Activated CD4-positive, alpha-beta T cell treated with anti-CD3 and anti-CD28 coated beads, Interleukin-2, amount 50 U/mL, for 16 hours (primary cell): Measurements from ENCODE around the gene LTBP1.
A peak's percentile ranks its signal among the peaks of the same experiment; 100 is the strongest.
"Not testable (repeated sequence)": the region's sequence is repeated elsewhere in the genome, so short reads cannot be mapped to it uniquely, and the experiment has no call there.

Experiments
- DNase-seq: peaks from one replicate; pipeline ENCODE4 v3.0.0-alpha.2; 2020

LTBP1 gene

DNA sequence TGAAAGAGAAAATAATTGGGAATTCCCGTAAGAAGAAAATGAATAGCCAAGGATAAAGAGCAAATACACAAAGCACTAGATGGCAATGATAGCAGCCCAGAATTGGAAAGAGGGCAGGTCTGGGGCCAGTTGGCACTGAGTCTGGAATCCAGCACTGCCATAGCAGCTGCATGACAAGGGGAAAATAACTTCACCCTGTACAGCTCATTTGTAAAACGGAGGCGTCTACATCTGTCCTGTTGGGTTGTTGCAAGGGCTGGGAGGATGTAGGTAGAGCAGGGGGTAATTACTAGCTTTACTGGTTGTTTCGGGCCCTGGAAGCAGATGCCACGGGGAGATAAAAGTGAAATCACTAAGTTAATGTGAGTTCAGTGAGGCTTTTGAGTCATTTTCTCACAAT is 419.7 kb downstream of the LTBP1 start:
- no peak for DNase-seq

DNA sequence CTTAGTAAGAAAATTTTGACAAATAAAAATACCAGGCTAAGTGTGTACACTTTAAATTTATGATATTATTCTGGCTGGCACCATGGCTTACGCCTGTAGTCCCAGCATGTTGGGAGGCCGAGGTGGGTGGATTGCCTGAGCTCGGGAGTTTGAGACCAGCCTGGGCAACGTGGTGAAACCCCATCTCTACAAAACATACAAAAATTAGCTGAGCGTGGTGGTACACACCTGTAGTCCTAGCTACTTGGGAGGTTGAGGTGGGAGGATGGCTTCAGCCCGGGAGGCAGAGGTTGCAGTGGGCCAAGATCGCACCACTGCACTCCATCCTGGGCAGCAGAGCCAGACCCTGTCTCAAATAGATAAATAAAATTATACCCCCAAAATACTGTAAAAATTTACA is 421.8 kb downstream of the LTBP1 start:
- not testable (repeated sequence) for DNase-seq

DNA sequence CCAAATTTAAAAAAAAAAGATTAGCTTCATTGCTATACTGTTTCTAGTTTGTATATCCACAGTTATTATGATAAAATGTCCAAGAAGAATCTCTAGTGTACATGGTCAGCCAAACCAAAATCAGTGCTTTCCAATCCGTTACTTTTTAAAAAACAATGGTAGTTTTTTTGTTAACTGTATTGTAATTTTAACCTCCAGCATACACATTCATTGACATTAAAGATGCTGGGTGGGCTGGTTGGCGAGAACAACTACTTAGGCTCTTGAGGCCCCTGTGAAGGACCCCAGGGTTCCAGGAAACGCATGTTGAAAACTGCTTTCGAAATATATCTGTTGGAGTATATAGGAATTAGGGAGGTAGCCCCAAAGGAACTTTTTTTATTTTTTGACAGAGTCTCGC is 422.4 kb downstream of the LTBP1 start:
- DNase-seq: no peak

DNA sequence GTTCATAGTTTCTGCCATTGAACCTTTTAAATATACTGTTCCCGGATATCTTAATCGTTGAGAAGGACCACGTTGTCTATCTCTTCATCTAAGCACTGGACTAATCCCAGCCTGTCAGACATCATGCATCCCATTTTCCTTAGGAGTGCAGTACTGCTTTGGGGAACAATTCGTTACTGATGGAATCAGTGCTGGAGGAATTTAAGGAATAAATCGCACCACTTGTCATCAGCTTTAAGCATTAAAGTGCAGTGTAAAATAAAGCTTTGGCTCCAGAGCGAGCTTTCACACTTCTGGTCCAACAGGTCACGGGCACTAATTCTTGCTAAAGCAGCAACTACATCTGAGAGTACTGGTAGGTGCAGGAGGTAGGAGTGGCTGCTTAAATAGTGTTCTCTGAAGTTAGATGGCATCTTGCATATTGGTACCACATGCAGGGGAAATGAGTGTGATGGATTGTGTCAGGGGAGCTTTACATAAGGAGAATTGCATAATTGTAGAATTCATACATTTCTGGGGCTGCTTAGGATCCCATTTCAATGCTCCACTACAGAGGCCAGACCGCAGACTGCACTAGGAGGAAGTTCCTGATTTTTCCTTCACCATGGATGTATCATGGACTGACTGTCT is 424.0 kb downstream of the LTBP1 start:
- DNase-seq: no peak

DNA sequence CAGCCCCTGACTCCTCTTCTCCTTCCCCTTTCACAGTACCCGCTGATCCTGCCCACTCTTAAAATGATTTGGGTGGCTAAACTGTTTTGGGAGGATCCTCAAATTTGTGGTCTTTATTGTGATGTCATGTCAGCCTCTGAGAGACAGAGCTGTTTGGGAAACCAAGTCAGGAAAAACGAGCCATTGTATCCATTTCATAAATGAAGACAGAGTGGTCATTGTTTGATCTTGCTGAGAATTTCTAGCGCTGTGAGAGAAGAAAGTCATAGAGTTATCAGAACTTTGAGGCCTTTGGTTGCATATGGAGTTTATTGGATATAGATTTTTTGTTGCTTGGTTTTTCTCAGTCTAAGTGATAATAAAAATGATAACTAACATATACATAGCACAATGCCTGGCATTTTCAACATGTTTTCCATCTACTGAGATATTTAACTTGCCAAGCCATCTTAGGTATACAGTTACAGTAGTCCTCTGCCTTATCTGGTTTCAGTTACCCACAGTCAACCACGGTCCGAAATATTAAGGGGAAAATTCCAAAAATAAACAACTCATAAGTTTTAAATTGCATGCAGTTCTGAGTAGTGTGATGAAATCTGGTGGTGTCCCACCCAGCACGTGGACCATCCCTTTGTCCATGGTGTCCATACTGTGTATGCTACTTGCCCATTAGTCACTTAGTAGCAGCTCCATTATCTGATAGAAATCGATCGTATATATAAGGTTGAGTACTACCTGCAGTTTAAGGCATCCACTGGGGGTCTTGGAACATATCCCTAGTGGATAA is 424.7 kb downstream of the LTBP1 start:
- no peak for DNase-seq

DNA sequence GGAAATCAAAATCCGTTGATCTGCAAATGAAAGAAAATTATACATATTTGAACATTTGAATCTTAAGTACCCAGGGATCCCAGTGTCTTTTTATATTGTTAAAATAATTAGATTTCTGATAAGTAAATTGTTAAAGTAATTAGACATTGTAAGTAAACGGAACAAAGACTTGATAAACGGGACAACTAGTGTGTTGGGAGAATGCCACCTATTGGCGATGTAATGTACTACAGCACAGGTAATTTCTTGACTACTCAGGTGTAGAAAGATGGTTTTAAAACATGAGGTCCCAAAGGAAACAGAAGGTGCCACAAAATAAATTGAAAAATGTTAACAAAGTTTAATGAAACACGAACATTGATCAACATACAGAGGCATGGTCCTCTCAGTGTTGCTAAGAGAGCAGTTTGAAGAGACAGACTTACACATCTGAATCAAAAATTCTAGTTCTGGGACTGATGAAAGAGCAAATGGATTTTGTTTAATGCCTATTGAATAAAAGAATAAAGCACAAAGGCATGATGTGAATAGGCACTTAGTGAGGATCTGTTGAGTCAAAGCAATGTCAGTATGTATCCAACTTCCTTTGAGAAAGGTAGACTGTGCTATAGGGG is 426.3 kb downstream of the LTBP1 start:
- peak; percentile 60 for DNase-seq

DNA sequence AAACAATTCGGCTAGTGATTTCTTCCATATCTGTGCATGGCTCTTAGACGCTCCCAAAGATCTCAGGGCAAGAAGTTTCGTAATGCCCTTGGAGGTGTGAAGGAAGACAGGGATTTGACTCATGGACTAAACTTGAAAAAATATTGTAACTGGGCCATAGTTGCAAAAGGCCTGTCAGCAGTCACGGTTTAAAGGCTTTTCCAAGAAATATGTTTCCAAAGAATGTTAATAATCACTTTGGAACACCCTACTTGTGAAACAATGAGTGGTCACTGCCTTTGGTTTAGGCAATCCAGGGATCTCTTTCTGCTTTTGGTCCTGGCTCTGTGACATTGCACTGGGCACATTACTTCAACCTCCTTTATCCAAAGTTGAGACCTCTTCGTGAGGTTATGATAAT is 427.2 kb downstream of the LTBP1 start:
- DNase-seq: no peak

DNA sequence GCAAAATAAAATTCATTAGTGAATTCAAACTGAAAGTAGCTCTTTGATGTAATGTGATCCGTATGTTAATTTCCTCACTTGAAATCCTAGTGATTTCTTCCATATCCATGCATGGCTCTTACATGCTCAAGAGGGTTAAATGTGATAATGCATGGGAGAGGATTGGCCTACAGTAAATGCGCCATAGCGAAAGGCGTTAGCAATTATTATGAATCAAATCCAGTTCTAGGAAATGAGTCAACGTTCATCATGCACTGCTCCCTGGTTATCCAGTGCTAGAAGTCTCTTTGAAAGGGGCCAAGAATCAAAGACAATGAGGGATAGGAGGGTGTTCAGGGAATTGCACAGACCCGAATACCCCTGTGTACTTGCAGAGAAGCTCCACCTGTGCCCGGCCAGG is 428.3 kb downstream of the LTBP1 start:
- DNase-seq: no peak

DNA sequence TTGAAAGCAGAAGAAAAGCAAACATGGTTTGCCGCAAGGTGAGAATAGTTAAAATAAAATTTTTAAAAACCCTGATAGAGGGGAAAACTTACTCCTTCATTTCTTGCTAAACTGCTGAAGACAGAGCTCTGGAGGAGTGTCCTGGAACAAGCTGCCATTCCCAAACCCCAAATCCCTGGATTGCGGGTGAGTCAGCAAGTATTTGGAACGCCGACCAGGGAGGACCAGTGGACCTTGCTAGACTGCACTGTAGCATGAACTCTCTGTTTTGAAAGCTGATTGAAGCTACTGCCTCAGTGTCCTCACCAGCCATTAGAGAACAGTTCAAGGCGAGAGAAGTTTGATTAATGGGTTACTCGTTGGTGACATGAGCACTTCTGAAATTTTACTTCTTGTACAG is 430.3 kb downstream of the LTBP1 start:
- DNase-seq: no peak

DNA sequence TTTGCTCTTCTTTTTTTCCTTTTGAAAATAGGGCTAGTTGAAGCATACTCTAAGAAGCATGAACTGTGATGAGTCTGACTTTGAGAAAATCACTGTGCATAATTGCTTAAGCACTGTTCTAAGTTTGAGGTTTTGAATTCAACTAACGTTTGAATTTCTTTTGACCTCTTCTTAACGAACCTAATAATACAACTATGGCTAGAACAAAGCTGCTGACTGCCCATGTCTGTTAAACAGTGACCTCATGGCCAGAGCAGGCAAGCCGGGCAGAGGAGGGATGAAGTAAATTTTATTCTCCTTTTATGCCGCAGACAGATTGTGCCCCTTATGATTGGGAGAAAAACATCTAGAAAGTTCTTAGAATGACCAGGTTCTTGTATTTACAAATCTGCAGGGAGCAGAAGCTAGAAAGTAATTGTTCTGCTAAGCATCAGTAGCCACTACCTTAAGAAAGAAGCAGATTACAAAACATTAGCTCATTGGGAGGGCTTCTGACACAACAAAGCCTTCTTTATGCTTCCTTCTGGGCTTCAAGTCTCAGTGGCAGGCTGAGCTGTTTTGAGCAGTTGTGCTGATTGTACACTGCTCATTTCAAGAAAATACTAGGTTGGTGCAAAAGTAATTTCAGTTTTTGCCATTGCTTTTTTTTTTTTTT is 431.9 kb downstream of the LTBP1 start:
- no peak for DNase-seq

DNA sequence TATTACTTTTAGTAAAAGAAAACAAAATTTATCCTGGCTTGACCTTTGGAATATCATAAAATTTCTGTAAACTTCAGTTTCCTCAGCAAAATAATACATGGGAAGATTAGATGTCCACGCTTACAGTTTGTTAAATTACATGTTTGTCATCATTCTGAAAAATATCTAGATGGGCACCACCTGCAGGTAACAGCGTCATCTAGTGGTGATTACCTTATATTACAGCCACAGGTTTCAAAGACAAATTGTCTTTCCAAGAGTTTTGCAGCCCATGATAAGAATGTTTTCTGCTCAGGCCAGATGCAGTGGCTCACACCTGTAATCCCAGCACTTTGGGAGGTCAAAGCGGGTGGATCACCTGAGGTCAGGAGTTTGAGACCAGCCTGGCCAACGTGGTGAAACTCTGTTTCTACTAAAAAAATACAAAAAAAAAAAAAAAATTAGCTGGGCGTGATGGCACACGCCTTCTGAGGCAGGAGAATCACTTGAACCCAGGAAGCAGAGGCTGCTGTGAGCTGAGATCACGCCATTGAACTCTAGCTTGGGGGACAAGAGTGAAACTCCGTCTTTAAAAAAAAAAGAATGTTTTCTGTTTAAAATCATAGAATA is 433.4 kb downstream of the LTBP1 start:
- DNase-seq: peak; percentile 23

DNA sequence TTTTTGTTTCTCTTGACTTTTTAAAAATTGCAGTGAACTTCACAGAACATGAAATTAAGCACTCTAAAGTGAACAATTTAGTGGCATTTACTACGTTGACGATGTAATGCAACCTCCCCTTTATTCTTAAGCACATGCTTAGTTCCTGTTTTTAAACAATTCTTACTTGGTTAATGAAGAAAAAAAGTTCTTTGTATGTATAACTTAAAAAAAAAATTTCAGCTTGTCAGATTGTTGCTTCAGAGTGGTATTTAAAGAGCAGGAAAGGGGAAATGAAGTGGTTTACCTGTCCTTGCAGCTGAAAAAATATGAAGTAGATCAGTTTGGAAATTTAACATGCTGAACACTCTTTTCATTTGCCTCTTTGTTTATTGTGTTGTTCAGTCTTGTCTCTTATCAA is 434.0 kb downstream of the LTBP1 start:
- DNase-seq: no peak

DNA sequence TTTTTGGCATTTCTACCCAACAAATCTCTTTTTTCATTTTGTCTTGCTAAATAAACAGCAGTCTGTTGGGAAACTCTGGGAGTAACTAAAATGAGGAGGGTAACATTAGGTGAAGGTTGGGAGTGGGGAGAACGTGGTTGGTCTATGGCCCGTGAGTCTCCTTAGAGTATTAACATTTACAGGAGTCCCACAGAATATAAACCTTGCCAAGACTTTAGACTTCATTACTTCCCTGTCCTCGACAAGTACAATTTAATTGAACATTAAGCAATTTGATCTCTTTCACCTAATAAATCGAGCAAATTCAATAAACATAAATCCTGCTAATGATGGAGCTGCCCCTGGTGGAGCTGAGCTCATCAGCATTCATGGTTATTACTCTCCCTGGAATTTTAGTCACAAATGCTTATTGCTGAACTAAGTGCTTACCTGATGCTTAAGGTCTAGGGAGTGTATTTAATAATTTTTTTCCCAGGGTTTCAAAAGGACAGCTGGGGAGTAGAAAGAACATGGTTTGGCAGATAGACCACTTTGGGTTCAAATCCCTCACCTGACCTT is 434.6 kb downstream of the LTBP1 start:
- DNase-seq: no peak

DNA sequence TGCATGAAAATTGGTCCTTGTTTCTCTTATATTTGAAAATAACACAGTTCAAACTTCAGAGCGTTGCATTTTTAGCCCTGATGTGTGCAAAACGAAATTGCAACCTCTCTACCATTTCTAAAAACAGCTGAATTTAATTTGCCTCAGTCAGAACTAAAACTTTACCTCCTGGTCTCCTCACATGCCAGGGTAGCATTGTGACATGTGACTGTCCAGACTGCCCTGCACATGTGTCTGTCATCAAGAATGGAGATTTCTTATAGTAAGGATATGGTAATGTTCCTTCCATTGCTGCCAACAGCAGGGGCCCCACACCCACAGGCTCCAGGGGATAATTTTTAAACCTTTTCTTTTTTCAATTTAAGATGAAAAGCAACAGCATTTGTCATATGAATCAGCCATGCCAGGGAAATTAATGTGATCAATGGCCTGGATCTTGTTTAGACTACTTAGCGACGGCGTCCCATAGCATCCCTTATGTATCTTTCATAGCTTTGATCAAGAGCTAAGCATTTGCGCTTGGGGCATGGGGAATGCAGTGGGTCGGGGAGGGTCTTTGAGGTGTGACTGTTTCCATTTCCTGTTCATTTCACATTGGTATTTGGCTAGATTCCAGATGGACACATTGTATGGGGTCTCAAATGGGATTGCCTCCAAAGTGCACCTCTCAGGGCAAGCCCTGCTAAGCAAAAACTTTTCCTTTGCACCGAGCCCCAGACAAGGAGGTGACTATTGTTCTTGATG is 437.3 kb downstream of the LTBP1 start:
- no peak for DNase-seq

DNA sequence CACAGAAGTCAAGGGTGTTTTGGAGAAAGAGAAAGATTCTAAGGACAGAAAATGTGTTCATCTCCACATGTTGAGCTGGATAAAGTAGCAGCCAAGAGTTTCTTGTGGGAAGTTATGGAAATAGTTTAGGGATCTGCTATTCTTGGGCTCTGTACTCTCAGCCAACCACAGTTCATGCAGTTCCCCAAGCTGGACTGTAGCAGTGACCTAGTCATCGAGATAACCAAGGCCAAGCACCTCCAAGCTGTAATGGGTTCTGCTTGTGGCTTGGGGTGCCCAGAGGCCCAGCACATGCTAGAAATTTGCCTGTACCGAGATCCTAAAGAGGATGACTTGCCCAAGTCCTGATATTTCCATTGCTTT is 437.8 kb downstream of the LTBP1 start:
- no peak for DNase-seq

DNA sequence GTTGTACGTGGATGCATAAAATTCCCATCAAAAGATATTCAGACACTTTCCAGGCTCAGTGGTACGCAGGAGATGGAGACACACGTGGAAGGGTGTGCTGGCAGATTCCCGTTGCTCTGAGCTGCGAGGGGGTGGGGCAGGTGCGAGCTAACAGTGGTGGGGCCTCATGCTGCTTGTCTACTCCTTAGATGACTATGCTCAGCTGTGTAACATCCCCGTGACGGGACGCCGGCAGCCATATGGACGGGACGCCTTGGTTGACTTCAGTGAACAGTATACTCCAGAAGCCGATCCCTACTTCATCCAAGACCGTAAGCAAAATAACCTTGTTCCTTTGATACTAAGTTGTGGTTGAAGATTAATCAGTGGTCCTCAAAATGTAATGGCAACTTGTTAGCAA is 442.2 kb downstream of the LTBP1 start:
- DNase-seq: no peak

DNA sequence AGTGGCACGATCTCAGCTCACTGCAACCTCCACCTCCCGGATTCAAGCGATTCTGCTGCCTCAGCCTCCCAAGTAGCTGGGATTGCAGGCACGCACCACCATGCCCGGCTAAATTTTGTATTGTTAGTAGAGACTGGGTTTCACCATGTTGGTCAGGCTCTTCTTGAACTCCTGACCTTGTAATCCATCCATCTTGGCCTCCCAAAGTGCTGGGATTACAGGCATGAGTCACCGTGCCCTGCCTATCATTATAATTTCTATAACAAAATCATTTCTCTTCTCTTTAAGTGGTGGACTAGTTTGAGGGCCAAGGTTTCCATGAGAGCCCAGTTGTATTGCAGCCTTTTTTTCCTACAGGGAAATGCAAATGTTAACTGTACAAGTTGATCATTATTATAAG is 442.9 kb downstream of the LTBP1 start:
- DNase-seq: not testable (repeated sequence)

DNA sequence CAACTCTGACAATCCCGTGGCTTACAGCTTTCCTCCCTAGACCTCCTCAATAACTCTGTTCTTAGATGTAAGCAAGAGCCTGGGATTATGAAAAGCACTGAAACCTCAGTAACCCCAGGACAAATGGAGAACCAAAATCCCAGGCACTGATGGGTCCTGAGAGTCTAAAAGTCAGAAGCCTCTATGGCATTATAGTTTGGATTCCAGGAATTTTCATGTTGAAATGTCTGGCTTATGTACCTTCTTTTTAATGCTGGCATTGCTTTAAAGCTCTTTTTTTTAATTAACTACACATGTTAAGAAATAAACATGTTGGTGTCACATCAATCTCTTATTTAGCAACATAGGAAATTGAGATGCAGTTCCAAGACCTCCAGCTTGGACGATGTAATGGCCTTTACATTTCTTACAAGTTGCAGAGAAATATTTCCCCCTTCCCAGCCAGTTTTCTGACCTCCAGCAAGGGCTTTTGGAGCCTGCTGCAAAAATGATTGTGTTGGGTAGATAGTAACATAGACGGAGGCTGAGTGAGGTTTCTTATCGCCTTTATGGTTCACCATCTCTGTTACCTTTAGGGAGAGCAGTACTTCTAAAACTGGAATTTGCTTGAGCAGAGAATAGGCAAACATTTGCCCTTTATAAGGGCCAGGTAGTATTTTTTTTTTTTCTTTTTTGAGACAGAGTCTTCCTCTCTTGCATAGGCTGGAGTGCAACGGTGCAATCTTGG is 444.9 kb downstream of the LTBP1 start:
- no peak for DNase-seq

DNA sequence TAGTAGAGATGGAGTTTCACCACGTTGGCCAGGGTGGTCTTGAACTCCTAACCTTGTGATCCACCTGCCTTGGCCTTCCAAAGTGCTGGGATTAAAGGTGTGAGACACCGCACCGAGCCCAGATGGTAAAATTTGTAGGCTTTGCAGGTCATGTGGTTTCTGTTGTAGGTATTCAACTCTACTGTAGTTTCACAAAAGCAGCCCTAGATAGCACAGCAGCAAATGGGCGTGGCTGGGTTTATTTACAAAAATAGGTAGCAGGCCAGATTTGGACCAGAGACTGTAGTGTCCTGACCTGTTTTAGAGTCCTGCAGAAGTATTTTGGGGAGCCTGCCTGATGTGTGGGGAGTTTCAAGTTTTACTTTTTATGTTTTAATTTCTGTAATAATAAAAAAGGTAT is 445.6 kb downstream of the LTBP1 start:
- DNase-seq: no peak

DNA sequence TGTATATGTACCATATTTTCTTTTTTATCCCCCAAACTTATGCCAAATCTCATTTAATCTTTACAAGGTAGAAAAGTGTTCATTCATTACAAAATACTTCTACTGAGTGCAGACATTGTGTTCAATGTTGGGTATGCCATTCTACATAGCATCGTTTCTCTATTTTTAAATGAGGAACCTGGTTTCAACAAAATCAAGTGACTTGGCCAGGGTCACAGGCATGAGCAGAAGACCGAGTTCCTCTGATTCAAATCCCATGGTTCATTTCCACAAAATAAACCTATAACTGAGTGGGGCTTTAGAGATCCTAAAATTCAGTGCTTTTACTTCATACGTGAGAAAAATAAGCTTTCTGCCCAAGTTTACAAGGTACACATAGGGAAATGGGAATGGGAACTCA is 448.3 kb downstream of the LTBP1 start:
- DNase-seq: no peak

DNA sequence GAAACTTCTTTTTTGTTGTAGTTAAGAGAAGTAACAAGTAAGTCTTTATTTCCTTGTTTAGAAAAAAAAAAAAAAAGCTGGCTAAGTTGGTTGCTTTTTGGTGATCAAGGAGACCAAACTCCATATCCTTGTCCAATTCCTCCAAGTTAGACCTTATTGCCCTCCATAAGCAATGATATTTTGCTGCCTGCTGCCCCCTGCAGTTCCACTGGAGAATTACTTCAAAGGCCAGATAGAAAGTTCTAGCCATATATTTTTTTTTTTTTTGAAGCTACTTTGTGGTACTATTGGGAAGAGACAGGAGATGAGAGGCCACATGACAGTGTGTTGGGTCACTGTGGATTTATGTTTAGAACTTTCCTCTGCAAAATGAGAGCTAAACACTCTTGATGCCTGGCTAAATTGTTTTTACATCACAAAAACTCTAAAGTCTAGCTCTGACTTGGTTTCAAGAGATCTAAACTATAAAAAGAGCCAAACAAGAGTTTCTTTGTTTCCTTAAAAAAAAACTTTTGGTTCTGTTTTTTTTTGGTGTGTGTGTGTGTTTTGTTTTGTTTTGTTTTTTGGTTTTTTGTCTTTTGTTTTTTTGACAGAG is 449.0 kb downstream of the LTBP1 start:
- peak; percentile 65 for DNase-seq
